Hematopoietic multipotent progenitor cell treated with erythropoietin and hydrocortisone succinate and interleukin-3 and kit ligand, for 17 days (in vitro differentiated cells): Measurements from ENCODE around the gene TEX261.

Source experiments
- DNase-seq: peaks from one replicate; pipeline ENCODE4 v3.0.0-alpha.2; 2015; ENCODE audit warnings: low spot score

Gene TEX261

DNA sequence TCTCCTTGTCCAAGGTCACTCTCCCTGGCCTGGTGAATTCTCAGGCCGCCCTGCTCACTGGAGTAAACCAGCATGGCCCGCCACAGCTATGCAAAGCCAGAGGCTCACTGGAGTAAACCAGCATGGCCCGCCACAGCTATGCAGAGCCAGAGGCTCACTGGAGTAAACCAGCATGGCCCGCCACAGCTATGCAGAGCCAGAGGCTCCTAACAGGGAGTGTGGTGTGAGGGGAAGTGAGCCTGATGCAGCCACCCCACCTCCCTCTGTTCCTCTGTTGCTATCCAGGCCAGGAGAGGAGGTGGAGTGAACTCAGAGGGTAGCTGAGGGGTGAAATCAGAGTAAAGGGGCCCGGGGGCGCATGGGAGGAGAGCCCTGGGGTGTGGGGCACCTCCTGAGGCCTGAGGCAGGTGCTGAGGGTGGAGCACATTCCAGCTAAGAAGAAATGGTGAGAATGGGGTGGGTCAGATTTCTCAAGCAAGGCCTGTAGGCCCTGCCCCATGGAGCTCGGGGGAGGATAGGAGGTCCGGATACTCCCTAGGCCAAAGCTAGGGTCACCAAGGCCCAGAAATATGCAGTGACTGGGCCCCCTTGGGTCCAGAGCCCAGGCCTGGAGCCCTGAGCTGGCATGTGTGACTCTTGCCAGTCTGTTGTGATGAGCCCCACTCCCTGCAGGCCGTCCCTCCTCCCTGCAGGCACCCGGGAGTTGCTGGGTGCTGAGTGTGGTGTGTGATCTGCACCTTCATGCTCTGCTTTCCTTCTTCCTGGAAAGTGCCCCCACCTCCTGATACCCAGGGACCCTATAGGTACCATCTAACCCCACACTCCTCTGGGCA is 57.5 kb downstream of the TEX261 start:
- no peak for DNase-seq

DNA sequence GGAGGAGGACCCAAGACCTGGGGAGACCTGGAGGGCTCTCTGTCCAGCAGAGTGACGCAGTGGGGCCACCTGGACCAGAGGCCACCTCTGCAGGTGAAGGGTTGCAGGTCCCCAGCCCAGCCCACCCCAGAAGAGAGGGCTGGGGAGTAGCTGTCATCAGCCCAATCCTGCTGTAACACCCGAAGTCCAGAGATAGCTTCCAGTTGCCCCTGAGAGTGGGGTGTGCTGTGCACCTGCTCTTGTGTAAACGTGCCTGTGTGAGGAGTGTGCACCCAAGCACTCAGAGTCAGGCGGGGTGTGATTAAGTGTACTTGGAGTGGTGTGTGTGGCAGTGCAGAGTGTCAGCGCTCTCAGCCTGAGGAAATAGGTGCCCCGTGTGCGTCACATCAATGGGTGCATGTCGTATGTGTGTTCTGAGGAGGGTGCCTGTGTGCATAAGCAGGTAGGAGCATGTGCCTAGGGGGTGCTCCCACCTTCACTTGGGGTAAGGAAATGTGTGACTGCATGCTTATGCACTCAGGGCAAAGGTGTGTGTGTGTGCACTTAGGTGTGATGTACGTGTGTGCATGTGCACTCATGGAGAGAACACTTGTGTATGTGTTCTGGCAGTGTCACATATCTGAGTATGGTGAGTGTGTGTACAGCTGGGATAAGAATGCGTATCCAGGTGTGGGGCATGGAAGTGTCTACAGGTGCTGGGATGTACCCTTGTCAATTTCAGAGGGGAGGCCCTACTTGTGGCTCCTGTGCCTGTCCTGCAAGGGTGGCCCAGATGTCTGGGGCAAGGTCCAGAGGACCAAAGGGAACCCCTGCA is 58.3 kb downstream of the TEX261 start:
- DNase-seq: no peak
